Myocyte (in vitro differentiated cells): ENCODE results near the gene SPOPL. TPM values are rescaled to one million over a fixed set of nuclear protein-coding genes. Genes with fewer than 3 reads are reported as not detected.

Source experiments
- DNase-seq: peaks from one replicate; pipeline ENCODE4 v3.0.0-alpha.2; 2012; ENCODE audit warnings: low read depth
- total RNA-seq: library from RNA; depleted of rRNA; stranded (reverse); fragments of >200 nt; gene quantifications from 2 replicates; pipeline ENCODE4 v1.2.3, GENCODE V29; 2014

SPOPL gene
- total RNA-seq, 1 donor from 2014 or later: 11.8 TPM

DNA sequence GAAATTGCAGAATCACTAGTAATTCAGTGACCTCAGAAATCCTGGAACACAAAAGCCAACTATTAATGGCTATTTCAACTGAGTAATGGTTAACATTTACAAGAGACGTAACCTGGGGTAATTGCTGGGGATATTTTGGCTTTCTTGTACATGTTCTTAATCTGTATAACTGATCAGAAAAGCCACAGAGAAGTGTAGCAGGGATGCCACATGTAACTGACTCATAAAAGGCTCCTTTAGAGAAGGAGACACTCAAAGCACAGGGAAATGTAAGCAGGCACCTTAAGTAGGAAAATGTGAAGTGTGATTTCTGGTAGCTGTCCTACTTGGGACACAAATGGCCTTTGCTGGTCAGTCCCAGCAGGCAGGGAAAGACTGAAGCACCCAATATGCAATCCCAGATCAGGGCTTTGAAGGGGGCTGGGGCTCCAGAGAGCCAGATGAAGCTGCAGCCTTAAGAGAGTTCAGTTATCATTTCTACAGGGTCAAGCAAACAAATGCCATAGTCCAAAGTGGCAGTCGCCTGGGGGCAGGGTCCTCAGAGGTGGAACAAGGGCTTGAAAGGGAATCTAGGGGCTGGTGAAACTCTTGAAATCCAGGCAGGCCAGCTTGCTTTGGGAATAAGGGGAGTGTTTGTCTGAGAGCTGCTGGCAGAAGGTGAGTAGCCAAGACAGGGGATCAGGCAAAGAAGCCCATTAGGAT, 7.2 kb upstream of the SPOPL start:
- DNase-seq: no peak

DNA sequence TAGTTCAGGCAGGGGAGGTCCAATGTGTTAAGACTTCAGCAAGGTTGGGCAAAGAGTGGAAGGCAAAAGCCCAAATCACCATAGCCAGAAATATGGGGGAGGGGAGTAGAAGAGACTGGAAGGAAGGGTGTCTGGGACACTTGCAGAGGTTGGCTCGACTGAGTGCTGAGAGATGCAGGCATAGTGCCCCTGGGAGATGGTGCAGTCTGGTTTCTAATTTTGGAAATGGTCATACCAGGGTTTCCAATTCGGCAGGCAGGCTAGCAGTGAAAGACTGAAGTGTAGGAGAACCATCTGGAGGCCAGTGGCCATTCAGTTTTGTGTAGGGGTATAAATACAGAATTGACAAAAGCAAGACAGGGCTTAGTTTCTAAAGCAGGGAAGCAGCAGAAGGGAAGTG, 6.2 kb upstream of the SPOPL start:
- DNase-seq: no peak

DNA sequence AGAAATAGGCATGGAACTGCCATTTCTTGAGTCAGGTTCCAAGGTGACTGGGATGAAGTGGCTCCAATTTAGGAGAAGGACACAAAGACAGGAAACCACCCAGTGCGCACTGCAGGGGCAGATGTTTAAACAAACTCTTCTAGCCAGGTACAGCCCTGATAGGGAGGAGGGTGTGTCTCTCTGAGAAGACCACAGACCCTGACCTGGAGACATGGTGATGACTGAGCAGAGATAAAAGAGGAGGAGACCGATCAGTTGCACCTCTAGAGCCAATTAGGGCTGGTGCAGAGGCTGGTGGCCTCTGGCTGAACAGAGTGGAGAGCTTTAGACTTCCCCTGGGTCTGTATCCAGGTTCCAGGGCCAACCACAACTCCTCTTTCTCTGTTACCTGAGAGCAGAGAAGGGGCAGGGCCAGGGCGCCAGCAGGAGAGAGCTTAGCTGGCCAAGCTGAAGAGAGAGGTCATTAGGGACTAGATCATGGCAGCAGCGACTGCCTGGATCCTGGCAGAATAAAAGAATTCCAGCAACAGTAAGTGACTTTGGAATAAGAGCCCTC, 5.4 kb upstream of the SPOPL start:
- DNase-seq: no peak

DNA sequence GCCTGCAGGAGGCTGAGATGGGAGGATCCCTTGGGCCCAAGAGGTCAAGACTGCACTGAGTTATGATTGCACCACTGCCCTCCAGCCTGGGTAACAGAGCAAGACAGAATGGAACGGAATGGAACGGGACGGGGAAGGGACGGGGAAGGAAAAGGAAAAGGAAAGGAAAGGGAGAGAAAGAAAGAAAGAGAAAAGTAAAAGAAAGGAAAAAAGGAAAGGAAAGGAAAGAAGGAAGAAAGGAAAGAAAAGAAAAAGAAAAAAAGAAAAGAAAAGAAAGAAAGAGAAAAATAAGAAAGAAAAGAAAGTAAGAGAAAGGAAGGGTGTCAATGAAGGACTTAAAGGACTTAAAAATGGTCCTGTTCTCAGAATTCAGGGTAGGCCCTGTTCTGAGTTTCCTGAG, 4.3 kb upstream of the SPOPL start:
- DNase-seq: no peak

DNA sequence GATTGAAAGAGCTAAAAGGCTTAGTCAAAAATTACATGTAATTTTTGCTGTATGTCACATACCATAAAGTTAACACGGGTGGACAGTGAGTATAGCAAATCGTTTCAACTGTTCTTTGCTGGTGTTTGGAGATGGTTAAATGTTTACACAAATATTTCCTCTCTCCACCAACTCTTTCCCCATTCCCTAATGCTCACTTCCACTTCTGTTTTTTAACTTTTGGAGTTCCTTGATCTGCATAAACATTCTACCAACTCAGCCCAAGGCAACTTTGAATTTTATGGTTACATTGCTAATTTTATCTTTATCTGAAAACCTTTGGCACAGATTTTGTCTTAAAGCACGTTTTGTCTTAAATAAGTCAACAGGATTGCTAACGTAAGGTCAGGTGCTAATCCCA, 1.9 kb upstream of the SPOPL start:
- DNase-seq: no peak

DNA sequence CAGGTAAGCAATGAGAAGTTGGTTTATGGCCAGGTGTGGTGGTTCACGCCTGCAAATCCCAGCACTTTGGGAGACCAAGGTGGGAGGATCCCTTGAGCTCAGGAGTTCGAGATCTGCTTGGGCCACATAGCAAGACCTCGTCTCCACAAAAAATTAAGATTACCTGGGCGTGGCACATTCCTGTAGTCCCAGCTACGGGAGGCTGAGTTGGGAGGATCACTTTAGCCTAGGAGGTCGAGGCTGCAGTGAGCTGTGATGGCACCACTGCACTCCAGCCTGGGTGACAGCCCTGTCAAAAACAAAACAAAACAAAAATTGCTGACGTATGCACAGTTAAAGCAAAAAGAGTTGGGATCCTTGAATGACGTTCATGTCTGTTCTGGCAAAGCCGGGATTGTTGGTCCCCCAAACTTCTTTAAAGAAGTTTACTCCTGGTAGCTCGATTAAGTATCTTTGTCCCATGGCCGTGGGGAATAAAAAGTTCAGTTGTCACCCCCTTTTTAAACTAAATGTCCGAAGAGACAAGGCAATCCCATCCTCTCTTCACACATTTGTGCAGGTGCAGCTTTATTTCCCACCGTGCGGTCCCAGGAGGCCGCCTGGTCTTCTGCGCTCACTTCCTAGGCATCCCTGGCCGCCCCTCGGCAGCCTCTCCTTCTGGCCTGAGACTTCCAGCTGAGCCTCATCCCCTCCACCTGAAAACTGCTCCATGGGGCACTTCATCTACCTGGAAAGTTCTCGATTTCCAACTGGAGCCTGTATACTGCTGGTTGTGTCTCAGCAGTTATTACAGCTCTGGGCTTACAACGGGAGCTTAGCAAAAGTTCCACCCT, 762 bp upstream of the SPOPL start:
- DNase-seq: no peak

DNA sequence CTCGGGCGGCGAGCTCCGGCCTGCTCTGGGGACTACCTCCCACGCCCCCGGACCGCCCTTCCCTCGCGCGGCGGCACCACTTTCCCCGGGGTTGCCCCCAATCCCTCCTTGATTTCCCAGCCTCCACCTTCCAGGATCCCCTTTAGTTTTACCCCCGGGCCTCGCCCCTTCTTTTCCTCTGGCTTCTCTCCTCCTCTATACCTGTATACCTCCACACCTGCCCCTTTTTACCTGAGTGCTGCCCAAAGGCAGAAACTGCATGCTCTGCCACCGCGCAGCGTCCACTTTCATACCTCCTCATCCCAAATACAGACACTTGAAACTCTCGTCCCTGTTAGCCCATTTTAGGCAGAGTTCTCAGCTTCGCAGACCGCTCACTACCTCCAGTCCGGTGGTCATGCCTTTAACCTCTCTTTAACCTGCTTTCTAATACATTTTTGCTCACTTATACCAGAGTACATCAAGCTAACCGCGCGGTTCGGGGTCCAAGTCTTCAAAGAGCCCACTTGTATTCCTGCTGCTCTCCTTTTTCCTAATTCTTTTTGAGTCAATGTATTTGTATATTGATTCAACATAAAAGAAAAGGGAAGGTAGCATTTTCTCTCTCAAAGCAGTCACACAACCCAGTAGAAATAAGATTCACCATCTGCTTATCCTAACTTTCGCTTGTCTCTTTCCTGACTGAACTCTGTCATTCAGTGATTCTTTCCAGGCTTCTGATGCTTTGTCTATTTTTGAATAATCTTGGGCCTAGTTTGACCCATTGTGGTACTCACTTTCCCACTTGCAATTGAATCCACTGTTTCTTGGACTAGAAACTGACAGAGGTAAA, 901 bp downstream of the SPOPL start:
- DNase-seq: peak; percentile 10

DNA sequence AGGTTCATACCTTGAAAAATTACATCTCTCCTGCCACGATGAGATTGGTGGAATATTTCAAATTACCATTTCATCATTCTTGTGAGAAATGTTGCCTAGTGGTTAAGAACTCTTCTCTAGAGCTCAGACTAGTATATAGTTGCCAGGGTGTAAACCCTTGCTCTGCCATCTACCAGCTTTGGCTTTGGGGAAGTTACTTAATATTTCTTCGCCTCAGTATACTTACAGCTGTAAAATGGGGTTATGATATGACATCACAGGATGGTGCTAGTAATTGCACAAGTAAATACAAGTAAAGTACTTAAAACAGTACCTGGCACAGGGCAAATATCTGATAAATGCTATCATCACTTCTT, 1.5 kb downstream of the SPOPL start:
- DNase-seq: no peak

DNA sequence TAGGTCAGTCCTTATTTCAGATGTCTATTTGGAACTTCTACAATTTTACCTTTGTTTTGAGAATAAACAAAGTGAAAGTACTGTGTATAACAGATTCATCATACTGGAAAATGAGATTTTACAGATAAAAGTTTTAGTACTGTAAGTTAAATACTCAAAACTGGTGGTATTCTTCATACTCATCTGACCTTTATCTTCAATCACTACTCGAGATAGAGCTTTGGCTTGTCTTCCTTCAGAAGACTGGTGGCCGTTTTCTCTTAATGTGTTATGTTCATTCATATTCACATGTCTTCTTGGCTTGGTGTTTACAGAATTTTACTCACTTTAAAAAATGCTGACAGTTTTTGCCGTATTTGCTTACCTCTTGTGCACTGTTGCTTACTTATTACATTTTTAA, 2.1 kb downstream of the SPOPL start:
- no peak for DNase-seq

DNA sequence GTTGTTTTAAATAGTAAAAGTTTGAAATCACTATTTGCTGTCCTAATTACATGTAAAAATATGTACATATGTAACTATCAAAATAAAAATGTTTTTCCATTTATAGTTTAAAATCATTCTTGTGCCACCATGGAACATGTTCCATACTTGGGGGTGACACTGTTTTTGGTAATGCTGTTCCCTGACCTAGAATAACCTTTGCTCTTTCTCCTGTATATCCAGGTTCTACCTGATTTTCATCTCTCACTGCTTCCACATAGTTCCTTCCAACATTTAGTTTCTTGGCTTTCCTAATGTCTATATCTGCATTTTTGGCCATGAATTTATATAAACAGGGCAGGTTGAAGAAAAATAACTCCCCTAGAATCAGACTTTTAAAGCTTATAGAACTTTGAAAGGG, 2.5 kb downstream of the SPOPL start:
- no peak for DNase-seq

DNA sequence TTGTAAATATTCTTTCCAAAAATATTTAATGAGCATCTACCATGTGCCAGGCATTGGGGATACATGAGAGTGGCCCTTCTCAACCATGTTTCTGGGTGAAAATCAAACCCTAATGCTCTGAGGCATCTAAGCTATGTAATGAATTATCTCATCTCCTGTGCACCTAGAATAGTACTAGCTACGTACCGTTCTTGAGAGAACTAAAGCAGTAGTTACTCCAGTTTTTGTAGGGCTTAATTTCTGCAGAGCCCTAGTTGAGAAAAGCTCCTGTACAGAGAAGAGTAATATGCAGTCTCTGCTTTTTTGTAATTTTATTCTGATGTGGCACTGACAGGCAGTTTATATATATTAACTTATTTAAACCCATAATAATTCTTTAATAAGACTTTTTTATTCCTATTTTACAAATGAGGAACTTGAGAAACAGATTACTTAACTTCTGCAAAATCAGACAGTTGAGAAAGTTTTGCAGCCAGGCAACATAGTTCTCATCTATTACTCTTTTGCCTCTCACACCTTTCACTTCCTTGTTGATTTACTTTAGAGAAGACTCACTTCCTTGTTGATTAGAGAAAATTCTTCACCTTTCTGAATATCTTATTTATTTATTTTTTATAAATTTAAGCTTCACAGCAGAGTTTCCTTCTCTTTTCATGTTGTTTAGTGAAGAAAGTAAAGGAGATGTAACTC, 3.1 kb downstream of the SPOPL start:
- DNase-seq: no peak

DNA sequence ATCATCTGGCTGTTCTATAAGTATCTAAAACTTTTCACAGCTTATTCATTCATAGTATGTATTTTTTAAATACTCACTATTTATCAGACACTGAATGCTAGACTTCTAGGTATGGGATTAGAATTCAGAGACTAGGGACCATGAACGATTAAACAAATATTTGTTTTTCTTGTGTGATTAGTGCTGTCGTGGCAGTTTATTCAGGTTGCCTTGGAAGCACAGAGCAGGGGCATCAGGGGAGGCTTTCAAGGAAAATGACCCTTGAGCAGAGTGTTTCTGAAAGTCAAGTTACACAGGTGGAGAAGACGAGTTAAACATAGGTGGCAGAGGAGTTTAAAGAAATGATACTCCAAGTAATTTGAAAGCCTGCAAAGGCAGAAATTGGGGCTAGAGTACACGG, 5.7 kb downstream of the SPOPL start:
- no peak for DNase-seq

DNA sequence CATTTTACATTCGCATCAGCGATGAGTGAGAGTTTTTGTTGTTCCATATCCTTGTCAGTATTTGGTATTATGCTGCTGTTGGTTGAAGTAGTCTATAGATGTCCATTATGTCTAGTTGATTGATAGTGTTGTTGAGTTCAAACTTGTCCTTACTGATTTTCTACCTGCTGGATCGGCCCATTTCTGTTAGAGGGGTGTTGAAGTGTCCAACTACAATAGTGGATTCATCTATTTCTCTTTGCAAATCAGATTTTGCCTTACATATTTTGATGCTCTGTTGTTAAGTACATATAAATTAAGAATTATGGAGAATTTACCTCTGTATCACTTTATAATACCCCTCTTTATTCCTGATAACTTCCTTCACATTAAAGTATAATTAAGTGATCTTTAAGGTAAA, 8.7 kb downstream of the SPOPL start:
- DNase-seq: no peak

DNA sequence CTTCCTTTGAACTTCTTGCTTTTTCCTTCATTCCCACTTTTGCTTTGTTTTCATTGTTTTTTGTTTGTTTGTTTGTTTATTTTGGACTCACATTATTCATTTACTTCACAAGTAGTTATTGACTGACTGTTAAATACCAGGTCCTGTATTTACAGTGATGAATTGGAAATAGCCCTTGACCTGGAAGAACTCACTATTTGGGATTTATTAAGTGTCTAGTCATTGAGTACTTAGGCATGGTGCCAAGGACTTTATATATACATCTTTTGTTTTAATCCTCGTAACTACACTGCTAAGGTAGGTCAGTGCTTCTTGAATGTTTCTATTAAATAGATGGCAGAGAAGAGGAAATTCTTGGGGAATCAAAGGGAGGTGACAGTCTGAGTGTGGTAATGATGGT, 11.1 kb downstream of the SPOPL start:
- no peak for DNase-seq

DNA sequence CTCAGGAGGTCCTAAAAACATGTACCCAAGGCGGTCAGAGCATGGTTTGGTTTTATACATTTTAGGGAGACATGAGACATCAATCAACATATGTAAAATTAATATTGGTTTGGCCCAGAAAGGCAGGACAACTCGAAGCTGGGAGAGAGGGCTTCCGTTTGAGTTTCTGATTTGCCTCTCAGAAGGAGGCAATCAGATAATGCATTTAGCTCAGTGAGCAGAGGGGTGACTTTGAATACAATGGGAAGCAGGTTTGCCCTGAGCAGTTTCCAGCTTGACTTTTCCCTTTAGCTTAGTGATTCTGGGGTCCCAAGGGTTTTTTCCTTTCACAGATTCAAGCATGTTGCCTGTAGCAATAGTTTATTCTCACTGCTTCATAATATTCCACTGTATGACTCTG, 12.6 kb downstream of the SPOPL start:
- DNase-seq: no peak

DNA sequence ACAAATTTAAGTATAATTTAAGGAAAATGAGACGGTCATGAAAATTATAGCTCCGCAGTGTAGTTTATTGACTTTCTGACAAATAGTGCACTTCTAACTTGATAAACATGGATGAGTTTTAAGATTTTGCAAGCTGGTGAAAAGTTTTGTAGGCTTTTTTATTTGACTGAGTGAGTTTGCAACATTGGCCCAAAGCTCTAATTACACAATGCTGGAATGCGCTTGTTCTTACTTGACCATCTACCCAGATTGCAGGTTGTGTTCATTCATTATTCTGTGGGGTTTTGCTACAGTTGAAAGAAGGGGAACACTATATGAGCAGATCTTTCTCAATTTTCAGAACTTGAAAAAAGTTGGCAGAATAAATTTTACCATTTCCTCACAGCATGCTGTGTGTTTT, 13.5 kb downstream of the SPOPL start:
- no peak for DNase-seq

DNA sequence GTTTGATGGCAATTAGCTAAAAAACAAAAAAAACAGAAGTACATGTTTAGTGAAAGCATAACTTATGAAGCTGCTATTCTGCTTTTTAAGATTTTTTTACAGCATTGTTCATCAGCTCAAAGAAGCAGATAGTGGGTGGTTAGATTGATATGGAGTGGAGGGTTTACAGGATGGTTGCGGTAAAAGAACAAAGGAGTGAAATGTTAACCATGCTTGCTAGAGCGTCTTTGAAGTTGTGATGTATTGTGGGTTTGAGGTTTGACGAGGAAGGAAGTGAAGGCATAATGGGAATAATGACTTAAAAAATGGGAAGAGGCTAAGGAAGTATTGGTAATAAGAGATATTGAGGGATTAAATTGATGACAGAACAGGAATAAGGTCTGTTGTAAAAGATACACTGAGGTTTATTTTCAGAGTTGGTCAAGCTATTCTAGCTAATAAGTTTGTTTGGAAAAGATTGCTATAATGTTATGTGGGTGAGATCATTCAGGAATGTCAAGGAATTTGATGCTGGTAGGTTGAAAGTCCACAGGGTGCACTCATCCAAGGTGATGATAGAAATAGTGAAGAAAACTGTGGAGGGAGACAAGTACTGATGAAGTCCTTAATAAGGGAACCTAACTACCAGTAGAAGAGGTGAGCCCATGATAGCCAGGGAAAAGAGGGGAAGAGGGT, 14.6 kb downstream of the SPOPL start:
- no peak for DNase-seq

DNA sequence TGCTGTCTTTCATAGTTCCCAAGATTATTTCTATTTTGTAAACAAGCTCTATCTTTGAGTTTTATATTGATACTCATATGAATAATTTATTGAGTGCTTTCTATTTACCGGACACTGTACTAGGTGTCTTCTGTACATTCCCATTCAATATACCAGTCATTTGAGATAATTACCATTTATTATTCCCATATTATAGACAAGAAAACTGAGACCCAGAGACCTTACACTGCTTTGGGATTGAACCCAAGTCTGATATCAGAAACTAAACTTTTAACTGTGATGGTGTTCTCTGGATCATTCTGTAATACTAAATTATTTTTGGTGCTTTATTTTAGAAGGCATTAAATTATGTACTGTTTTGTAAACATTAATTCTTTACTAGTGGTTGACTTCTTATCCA, 17.3 kb downstream of the SPOPL start:
- DNase-seq: no peak

DNA sequence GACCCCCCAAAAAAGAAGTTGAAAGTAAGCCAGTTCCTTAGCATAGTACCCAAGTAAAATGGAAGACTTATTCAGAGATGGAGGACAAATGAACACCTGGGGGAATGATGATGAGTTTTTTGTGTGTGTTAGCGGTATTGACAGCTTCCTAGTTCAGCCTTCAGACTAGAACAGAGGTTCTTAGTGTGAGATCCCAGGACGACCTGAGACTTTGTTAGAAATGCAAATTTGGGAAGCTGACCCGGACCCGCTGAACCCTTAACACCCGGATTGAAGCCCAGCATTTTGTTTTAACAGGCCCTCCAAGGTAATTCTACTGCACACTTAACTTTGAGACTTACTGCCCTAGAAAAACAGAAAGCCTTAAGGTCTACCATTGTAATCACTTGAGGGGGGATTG, 20.3 kb downstream of the SPOPL start:
- DNase-seq: no peak

DNA sequence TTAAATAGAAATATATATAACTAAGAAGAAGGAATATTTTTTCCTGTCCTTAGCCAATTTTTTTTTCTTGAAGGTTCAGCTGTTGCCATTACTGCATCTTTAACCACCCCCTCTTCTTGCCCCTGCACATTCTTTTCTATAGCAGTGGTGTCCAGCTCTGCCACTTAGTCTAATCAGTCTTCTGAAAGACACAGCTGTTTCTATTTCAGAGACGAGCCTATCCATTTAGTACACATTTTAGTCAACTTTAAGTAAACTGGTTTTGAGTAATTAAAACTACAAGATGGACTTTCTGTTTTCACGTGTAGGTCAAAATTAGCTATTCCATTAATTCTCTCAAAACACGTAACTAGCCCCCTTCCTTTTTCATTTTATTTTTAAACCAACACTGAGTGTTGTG, 21.0 kb downstream of the SPOPL start:
- peak; percentile 70 for DNase-seq
